Right hindlimb (tissue), 1 donor: Measurements from ENCODE around the gene TJP3.
A peak's percentile ranks its signal among the peaks of the same experiment; 100 is the strongest.
"Not testable (repeated sequence)": the region's sequence is repeated elsewhere in the genome, so short reads cannot be mapped to it uniquely, and the experiment has no call there.

Source experiments
- DNase-seq: peaks from one replicate; pipeline ENCODE4 v3.0.0-alpha.2; 2018

Gene TJP3

GRCh38 chr19:3708207-3708931 is at the start of gene TJP3:
TSS of gene TJP3 (plus strand) at chr19:3708384. CDS start at chr19:3728433, 20,049 bp downstream.
- no peak for DNase-seq

- no peak for DNase-seq
These were observed 49.1 kb upstream of the TJP3 start for GRCh38 chr19:3658870-3659745.

GRCh38 chr19:3659746-3660112 is 48.5 kb upstream of the TJP3 start:
- no peak for DNase-seq

- no peak for DNase-seq
These were observed 47.5 kb upstream of the TJP3 start for GRCh38 chr19:3660493-3661219.

DNA sequence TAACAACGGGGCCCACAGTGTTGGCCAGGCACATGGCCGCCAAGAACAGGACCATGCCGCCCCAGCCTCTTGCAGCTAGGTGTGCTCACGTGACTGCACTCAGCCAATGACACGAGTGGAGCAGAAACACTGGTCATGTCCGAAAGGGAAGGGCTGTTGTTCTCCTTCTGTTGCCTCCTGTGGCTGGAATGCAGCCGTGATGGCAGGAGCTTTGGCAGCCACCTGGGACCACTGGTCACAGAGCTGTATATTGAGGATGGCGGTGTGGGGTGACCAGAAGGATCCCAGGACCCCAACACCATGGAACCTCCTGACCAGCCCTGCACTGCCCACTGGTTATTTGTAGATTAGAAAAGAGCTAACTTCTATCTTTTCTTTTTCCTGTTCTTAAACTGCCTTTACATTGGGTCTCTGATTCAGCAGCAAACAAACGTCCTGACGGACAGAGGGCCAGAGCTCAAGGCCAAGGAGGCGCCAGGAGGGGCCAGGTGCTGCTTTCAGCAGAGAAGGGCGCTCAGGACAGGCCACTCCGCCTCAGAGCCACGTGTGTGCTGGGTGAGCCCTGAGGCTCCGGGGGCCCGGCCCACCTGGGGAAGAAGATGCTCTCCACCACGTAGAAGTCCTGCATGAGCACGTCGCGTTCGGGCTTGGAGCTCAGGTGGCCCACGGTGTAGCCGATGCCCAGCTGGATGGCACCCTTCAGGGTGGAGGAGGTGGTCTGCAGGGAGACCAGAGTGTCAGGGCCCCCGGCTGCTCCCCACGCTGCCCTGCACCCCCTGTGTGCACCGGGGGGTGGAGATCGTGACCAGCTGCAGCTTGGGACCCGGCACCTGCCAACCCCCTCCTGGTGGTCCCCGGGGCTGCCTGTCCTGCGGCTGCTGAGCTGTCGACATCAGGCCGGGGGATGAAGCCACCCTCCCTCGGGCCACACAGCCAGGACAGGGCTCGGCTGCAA is 46.6 kb upstream of the TJP3 start:
- no peak for DNase-seq

GRCh38 chr19:3663838-3664237 is 44.3 kb upstream of the TJP3 start:
- DNase-seq, result no peak

GRCh38 chr19:3664879-3665642 is 43.1 kb upstream of the TJP3 start:
- no peak for DNase-seq

GRCh38 chr19:3665681-3666544 is 42.3 kb upstream of the TJP3 start:
- DNase-seq, result peak; percentile 79

DNA sequence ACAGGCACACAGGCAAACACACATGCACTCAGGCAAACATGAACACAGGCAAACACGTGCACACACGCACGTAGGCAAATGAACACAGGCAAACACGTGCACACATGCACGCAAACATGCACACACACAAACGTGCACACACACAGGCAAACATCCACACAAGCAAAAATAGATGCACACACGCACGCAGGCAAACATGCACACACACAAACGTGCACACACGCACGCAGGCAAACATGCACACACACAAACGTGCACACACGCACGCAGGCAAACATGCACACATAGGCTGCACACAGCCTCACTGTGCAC is 41.7 kb upstream of the TJP3 start:
- not testable (repeated sequence) for DNase-seq

DNA sequence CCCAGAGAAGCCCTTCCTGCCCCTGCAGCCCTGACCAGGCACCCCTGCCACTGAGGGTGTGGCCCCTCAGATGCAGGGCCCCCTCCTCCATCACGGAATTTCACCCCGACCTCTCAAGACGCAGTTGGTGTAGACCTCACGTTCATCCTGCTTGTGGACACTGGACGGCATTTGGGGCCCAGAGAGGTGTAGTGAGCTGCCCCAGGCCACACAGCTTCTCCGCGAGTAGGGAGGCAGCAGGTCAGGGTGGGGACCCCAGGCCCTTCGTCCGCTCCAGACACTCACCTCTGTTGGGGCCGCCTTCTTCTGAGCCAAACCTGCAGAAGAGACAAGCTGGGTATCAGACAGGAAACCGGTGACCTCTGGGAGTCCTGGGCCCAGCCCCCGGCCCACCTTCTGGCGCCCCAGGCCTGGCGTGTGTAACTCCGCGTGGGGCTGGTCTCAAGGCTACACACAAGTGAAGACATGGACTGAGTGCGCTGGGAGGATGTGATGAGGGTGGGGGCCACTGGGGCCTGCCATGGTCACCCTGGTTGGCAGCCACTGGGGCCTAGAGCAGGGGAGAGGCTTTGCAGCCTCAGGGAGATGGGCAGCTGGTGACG is 41.0 kb upstream of the TJP3 start:
- DNase-seq, result no peak

DNA sequence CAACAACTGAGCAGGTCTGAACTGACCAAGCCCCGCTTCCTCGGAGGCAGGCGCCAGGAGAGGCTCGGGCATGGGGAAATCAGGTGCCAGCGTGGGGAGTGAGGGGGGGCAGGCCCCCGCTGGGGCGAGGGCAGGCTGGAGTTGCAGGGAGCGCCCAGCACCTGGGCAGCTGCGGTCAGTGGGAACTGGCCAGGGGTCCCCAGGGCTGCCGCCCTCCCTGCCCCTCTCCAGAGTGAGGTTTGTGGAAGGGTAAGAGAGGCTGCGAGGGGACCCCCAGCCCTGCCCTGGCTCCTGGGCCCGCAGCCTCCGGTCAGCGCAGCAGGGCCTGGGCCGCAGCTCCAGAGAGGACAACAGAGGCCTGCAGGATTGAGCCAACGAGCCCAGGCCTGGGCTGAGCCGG is 40.4 kb upstream of the TJP3 start:
- DNase-seq, result no peak

GRCh38 chr19:3668331-3669081 is 39.7 kb upstream of the TJP3 start:
- DNase-seq, result peak; percentile 58

DNA sequence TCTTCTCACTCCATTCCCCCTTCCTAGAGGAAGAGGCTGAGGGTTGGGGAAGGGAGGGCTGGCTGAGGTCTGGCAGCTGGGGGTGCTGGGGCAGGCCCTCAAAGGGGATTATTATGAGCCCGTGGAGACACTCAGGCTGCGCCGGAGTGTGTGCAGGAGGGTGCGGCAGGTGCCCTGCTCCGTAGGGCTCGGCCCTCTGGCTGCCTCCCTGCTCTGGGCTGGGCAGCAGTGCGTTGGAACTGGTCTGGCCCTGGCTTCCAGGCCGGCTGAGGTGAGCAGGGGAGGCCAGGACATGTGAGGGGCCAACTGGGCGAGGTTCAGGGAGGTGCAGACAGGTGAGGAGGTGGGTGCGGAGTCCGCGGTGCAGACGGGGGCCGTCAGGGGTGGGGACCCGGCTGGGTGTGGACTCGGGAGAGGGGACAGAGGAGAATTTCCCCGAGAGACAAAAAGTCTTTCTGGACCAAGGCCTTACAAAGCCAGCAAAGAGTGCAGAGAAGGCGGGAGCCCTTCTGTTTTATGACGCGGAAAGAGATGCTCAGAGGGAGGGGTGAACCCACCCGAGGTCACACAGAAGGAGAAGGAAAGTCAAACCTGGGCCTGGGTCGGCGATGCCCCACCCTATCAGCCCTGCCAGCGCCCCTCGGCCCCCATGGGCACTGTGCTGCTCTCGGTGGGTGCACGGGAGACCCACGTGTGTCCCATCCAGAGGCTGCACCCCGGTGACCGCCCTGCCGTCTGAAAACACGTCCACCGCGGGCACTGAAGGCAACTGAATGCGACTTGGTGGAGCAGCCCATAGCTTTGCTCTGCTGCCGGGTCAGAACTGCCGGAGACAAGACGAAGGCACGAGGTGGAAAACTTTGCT is 38.9 kb upstream of the TJP3 start:
- no peak for DNase-seq

DNA sequence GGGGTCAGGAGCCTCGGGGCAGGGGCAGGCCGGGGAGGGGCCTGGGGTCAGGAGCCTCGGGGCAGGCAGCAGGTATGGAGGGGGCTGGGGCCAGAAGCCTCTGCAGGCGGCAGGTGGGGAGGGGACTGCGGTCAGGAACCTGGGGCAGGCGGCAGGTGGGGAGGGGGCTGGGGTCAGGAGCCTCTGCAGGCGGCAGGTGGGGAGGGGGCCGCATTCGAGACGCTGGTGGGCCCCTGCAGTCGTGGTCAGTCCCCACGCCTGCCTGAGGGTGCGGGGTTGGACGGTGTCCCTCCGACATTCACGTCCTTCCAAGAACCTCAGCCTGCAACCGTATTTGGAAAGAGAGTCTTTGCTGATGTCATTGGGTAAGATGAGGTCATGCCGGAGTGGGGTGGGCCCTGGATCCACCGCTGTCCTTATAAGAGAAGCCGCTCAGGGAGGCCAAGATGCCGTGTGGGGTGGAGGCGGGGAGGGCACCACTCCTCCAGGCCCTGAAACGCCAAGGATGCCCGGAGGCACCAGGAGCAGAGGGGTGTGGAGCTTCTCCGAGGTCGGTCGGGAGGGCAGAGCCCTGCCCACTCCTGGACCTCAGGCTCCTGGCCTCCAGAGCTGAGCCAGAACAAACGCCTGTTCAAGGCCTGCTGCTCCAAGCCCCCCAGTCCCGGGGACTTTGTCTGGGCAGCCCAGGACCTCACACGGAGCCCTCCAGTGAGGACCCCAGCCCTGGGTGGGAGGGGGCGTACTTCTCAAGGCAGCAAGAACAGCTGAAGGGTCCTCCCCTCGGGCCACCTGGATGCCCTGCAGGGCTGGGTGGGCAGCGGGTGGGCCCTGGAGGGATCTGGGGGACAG is 38.0 kb upstream of the TJP3 start:
- DNase-seq, result peak; percentile 83

DNA sequence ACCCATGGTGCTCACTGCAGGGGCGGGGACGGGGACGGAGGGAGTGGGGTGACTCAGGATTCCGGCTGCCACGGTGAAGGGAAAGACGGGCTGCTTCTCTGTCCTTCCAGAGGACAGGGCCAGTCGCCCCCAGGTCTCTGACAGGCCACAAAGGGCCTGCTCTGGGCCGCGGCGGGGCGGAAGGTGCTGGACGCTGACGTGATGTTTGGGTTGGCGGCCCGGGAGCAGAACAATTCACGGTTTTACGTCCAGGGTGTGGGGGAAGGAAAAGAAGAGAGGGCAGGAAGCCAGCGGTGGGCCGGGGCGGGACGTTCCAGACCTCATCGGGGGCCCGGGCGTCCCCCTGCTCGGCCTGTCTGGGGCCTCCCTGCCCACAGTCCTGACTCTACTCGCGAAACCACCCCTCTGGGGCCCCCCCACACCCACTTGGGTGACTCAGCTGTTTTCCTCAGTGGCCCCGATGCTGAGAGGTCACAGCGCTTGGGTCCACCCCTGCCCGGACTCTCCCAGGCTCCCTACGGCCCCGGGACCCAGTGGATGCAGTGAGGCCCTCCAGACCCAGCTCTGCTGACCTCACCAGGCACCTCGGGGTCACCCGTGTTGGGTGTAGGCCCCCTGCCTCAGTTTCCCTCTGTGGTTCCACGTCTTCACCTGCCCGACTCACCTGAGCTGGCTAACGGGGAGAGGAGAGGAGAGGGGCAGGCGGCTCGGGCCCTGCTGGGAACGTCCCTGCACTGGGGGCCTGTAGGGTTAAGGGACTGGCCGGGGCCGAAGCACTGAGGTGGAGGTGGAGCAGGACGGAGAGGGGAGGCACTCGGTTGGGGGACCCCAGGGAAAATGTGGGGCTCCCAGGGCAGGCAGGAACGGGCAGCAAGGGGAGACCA is 37.1 kb upstream of the TJP3 start:
- peak; percentile 88 for DNase-seq
